ENCODE data around the gene FBXO44. TPM values are rescaled to one million over a fixed set of nuclear protein-coding genes. Genes with fewer than 3 reads are reported as not detected.

The FBXO44 gene
- total RNA-seq, 4 donors from 2014 or later: 11.2 to 43.7 (median 15.0) TPM

DNA sequence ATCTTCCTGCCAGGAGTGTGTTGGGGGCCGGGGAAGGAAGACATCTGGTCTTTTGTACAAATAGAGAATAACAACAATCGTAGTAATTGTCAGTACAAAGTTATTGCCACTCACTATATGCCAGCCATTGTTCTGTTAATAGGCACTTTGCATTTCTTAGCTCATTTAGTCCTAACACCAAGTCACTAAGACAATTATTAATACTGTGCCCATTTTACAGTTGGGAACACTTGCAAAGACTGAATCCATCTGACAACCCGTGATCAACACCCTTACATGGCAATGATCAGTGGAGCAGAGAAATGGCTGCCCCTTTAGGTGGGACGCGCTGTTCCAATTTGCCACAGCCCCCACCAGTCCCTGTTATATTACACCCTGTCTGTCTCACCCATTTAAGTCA lies 33.8 kb upstream of the FBXO44 start:
- H3K4me3 ChIP-seq: no peak overlapping the region

DNA sequence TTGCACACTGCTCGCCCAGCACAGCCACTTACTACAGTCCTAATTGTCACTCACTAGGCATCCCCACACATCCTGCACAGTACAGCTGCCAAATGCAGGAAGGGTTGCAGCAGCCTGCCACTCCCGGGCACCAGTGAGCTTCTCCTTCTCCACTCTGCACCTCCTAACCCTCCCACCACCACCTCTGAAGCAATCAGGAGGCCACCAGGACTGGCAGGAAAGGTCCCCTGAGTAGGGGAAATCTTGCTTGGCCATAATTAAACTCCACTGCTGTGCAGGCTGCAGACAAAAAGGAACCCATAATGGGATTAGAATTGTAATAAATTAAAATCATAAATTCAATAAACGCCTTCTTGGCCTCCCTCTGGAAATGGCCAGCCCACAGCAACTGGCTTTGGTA lies 32.3 kb upstream of the FBXO44 start:
- DNase-seq: no peak
- Histone ChIP-seq H3K4me3 (no peak overlapping the region), H3K4me1 (no peaks in the 10 kb centered on the region), H3K27ac (no peak overlapping the region), H3K36me3 (no peaks in the 10 kb centered on the region), H3K27me3 (no peaks in the 10 kb centered on the region), H3K9me3 (no peaks in the 10 kb centered on the region)
- TF ChIP-seq, protein P1, sequence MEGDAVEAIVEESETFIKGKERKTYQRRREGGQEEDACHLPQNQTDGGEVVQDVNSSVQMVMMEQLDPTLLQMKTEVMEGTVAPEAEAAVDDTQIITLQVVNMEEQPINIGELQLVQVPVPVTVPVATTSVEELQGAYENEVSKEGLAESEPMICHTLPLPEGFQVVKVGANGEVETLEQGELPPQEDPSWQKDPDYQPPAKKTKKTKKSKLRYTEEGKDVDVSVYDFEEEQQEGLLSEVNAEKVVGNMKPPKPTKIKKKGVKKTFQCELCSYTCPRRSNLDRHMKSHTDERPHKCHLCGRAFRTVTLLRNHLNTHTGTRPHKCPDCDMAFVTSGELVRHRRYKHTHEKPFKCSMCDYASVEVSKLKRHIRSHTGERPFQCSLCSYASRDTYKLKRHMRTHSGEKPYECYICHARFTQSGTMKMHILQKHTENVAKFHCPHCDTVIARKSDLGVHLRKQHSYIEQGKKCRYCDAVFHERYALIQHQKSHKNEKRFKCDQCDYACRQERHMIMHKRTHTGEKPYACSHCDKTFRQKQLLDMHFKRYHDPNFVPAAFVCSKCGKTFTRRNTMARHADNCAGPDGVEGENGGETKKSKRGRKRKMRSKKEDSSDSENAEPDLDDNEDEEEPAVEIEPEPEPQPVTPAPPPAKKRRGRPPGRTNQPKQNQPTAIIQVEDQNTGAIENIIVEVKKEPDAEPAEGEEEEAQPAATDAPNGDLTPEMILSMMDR (IDR thresholded peaks at IDR 0.05): no peak
- TF ChIP-seq POLR2A (IDR thresholded peaks at IDR 0.05): no peak

More for the DNA sequence above, 33.8 kb upstream of the FBXO44 start:
- H3K27me3 ChIP-seq: no peaks in the 10 kb centered on the region
- H3K36me3 ChIP-seq: no peaks in the 10 kb centered on the region
- TF ChIP-seq POLR2A (IDR thresholded peaks at IDR 0.05): no peak
- TF ChIP-seq, protein P1 (IDR thresholded peaks at IDR 0.05): no peak
- H3K4me1 ChIP-seq: no peaks in the 10 kb centered on the region
- H3K27ac ChIP-seq: no peak overlapping the region
- DNase-seq: no peak
- H3K9me3 ChIP-seq: no peaks in the 10 kb centered on the region

DNA sequence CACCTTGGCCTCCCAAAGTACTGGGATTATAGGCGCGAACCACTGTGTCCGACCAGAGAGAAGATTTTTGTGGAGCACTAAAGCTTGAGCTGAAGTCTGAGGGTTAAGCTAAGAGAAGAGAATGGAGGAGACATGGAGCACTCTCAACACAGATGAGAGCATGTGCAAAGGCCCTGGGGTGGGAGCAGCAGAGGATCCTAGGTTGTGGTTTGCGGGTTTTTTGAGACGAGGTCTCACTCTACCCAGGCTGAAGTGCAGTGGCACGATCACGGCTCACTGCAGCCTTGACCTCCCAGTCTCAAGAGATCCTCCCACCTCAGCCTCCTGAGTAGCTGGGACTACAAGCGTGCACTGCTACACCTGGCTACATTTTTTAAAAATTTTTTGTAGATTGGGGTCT lies 31.0 kb upstream of the FBXO44 start:
- no peak overlapping the region for H3K4me3 ChIP-seq
- no peaks in the 10 kb centered on the region for H3K4me1 ChIP-seq
- TF ChIP-seq POLR2A (IDR thresholded peaks at IDR 0.05): no peak
- TF ChIP-seq, protein P1 (IDR thresholded peaks at IDR 0.05): no peak
- no peaks in the 10 kb centered on the region for H3K9me3 ChIP-seq
- no peaks in the 10 kb centered on the region for H3K36me3 ChIP-seq
- H3K27ac ChIP-seq: no peak overlapping the region
- no peaks in the 10 kb centered on the region for H3K27me3 ChIP-seq
- DNase-seq: no peak

DNA sequence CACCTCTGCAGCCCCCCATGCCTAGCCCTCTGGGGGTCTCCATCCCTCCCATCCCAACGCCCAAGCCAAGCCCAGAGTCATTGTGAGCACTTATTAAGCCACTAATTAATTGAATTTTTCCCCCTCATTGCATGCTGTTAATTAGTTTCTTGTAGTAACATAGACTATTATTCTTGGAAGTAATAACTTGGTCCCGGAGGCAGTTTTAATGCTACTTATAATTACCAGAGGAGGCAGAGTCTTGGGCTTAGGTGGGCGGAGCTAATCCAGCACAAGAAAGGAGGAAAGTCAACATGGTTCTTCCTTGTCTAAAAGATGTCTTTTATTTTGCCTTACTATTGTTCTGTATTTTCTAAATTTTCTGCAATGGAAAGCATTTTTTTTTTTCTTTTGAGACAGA lies 28.1 kb upstream of the FBXO44 start:
- H3K27ac ChIP-seq: no peak overlapping the region
- no peaks in the 10 kb centered on the region for H3K9me3 ChIP-seq
- no peak overlapping the region for H3K4me3 ChIP-seq
- no peak for DNase-seq
- no peaks in the 10 kb centered on the region for H3K27me3 ChIP-seq
- H3K4me1 ChIP-seq: no peaks in the 10 kb centered on the region
- H3K36me3 ChIP-seq: no peaks in the 10 kb centered on the region
- no peak for TF ChIP-seq POLR2A (IDR thresholded peaks at IDR 0.05)
- TF ChIP-seq, protein P1 (IDR thresholded peaks at IDR 0.05): no peak

DNA sequence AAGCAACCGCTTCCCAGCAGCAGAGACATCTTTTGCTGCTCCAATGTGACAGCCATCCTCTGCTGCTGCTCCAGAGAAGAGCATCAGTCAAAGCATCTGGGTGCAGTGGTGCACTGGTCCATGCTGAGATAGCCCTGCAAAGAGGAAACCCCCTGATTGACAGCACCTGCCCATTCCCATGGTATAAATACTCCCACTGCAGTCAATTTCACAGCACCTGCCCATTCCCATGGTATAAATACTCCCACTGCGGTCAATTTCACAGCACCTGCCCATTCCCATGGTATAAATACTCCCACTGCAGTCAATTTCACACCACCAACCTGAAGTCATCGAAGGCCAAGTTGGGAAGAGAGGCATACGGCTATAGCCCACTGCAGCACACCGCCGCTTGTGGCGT lies 25.9 kb upstream of the FBXO44 start:
- TF ChIP-seq, protein P1 (IDR thresholded peaks at IDR 0.05): no peak
- no peak for TF ChIP-seq POLR2A (IDR thresholded peaks at IDR 0.05)
- Histone ChIP-seq H3K27me3 (no peaks in the 10 kb centered on the region), H3K27ac (no peak overlapping the region), H3K36me3 (no peaks in the 10 kb centered on the region), H3K9me3 (no peaks in the 10 kb centered on the region), H3K4me3 (no peak overlapping the region), H3K4me1 (no peaks in the 10 kb centered on the region)
- DNase-seq: no peak
